Endothelial cell of hepatic sinusoid (primary cell): ENCODE measurements around the gene SLAMF1.
"Not testable (repeated sequence)": the region's sequence is repeated elsewhere in the genome, so short reads cannot be mapped to it uniquely, and the experiment has no call there.

Source experiments
- in situ Hi-C: cut with HindIII; loops from 2 replicates; pipeline ENCODE4 v1.10.0; 2017; ENCODE audit warnings: low sequenced_read_pairs

SLAMF1 gene

DNA sequence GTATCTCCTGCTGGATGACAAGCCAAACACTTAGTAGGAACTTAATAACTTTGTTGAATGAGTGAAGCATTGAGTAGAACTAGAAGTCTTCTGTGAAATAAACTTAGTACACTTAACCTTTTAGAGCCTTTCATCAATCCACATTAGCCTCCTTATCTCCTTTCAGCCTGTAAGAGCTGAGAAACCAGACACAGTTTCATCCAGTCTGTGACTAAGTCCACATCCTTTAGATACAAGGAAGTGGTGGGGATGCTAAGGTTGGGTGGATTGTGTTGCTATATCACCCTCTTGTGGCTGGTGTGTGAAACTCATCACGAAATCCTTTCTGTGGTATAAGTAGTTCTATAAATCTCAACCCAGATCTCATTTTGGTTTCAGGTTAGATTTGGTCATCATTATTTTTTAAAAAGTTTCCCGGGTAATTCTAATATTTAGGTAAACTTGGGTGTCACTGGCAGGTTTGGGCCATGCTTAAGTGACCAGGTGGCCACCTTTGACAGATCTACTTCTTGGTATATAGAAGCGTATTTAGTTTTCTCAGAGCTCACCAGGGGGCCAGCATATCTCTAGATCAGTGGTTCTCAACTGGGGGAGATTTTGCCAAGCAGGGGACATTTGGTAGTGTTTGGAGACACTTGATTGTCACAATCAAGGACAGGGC lies 39.7 kb downstream of the SLAMF1 start:
- in situ Hi-C loops: no loop called here

GRCh38 chr1:160606611-160607010 lies 40.2 kb downstream of the SLAMF1 start:
- in situ Hi-C loops: no loop called here

- in situ Hi-C loops: no loop called here
Measured at GRCh38 chr1:160605792-160606479, 40.9 kb downstream of the SLAMF1 start.

GRCh38 chr1:160605205-160605604 lies 41.6 kb downstream of the SLAMF1 start:
- in situ Hi-C loops: no loop called here

DNA sequence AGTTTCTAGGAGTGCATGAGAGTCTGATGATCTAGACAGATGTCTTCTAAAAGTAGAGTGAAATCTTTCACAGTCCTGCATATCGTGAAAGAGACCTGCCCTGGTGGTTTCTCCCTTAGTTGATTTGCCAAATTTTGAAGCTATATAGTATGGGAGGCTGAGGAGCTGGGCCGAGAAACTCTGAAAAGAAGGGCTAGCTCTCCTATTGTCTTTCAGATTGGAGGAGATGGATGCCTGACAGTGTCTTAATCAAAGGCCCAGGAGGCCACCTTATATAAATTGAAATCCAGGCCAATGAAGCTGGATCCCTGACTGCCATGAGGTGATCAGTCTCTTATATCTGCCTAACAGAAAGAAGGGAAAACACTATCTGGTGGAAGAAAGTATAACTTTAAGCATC lies 49.1 kb downstream of the SLAMF1 start:
- in situ Hi-C loops: no loop called here

- in situ Hi-C loops: no loop called here
Measured at GRCh38 chr1:160597051-160597450, 49.8 kb downstream of the SLAMF1 start.

- in situ Hi-C loops: no loop called here
Measured at GRCh38 chr1:160590488-160590887, 56.4 kb downstream of the SLAMF1 start.

GRCh38 chr1:160588468-160588867 lies 58.4 kb downstream of the SLAMF1 start:
- in situ Hi-C loops: no loop called here

DNA sequence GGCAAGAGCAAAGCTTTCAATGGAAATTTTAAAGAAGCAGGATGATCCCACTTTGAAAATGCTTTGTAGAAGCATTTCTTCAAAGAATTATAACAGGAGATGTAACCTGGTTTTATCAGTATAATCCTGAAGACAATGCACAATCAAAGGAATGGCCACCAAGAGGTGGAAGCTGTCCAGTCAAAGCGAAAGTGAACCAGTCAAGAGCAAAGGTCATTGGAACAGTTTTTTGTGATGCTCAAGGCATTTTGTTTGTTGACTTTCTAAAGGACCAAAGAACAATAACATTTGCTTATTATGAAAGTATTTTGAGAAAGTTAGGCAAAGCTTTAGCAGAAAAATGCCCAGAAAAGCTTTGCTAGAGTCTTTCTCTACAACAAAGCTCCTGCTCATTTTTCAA lies 62.1 kb downstream of the SLAMF1 start:
- in situ Hi-C loops: no loop called here

DNA sequence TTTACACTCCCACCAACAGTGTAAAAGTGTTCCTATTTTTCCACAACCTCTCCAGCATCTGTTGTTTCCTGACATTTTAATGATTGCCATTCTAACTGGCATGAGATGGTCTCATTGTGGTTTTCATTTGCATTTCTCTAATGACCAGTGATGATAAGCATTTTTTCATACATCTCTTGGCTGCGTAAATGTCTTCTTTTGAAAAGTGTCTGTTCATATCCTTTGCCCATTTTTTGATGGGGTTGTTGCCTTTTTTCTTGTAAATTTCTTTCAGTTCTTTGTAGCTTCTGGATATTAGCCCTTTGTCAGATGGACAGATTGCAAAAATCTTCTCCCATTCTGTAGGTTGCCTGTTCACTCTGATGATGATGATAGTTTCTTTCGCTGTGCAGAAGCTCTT lies 63.9 kb downstream of the SLAMF1 start:
- in situ Hi-C loops: not testable (repeated sequence)

DNA sequence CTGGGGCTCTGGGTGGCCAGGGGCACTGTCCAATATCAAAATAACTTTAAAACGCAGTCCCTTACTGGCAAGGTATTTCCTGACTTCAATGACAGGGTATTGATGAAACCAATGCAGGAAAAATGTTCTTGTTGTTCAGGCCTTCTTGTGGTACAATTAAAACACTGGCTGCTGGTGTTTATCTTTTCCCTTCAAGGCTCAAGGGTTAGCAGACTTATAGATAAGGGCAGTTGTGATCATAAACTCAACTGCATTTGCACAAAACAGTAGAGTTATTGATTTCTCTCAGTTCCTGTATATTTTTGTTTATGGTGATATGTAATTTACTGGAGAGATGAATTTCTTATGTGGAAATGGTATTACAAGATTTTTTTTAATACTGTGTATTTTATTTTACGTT lies 64.9 kb downstream of the SLAMF1 start:
- in situ Hi-C loops: no loop called here

DNA sequence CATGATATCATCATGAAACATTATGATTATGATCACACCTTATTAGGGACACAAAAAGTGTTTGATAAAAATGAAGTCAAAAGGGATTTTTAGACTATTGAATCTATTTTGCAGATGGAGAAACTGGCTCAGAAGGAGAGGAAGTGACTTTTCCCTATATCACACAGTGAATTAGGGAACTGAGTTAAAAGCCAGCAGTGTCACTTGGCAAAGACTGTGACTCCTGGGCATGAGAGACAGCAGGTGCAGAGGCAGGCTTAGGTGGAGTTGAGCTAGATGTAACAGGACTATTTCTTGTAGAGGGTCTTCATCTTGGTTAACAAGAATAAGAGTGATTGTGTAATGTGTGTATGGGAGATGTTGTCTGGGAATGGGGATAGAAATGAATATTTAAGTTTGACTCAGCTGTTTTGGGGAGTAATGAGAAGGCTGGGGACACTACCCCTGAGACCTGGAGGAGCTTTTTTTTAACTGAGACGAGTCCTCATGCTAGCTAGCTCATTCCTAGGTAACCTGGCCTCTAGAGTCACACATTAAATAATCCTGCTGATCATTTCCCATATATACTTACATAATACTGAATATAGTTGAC lies 66.5 kb downstream of the SLAMF1 start:
- in situ Hi-C loops: no loop called here

- in situ Hi-C loops: no loop called here
Measured at GRCh38 chr1:160579216-160579701, 67.6 kb downstream of the SLAMF1 start, which contains the start of gene CD84. Gene CD84, minus strand, starts transcription at chr1:160579496. Its CDS starts 59 bp downstream, at chr1:160579437.

DNA sequence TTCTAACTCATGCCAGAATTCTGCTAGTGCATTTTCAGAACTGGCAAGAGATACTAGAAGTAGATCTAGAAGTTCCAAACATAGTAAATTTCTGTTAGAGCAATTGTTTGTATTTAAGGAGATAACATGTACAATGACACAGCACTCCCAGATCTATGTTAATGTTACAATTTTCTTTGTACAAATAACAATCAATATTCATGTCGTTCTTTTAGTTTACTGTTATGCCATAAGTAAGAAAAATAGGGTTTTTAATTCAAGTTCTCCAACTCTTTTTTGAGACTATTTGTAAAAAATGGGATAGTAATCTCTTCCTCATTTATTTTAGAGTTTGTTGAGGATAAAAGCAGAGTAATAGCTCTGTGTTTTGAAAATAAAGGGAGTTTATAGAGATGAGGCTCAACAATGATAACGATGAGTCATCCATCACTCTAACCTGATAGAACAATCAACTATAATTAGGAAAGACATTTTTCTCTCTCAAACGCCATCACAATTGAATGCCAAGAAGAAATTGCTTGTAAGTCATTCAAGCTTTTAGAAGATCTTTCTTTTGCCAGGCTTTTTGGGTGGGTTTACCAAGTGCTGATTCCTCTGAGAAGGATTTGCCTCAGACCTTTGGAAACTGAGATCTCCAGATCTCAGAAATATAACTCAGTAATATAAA lies 68.2 kb downstream of the SLAMF1 start:
- in situ Hi-C loops: no loop called here

DNA sequence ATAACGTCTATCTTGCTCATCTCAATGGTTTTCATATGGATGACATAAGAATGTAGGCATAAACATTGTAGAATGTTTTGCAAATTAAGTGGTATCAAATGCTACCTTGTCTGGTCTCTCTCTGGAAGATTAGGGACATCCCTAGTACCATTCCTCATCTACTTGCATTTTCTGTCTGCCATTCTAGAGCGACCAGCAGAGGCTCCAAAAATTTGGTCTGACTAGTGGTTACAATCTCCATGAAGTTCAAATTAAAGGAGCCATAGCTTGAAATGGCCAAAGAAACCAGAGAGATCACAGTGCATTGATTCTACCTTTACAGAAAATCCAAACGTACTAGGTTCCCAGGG lies 68.7 kb downstream of the SLAMF1 start:
- in situ Hi-C loops: no loop called here

GRCh38 chr1:160577671-160578070 lies 69.2 kb downstream of the SLAMF1 start:
- in situ Hi-C loops: no loop called here

DNA sequence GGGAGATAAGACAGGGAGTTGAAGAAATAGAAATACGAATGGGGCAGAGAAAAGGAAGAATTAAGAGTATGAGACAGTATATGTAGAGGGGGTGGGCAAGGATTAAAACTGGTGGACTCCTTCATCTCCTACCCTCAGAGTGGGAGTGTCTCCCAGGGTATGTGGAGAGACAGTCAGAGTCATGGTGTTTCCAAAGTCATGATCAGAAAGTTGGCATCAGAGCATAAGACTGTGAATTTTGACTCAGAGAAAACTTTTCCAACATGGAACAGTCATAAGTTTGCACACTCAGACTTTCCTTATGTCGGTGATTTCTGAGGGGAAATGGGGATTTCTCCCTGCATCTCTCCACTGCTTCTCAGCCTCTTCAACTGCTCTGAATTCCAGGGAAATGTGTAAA lies 70.0 kb downstream of the SLAMF1 start:
- in situ Hi-C loops: no loop called here

DNA sequence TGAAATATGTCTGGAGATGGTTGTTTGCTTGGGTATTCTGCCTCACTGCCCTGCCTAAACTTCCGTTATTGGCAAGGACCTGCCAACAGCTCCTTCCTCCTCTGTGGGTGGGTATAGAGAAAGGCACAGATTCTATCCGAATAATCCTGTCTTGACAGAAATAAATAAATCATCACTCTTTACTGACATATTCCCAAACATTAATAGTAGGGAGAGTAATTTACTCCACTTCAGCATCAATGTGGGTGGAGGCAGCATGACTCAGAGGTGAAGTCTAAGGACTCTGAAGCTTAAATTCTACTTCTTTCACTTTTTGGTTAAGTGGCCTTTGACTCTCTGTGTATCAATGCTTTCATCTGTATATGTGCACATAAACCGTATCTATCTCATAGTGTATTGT lies 70.5 kb downstream of the SLAMF1 start:
- in situ Hi-C loops: no loop called here

DNA sequence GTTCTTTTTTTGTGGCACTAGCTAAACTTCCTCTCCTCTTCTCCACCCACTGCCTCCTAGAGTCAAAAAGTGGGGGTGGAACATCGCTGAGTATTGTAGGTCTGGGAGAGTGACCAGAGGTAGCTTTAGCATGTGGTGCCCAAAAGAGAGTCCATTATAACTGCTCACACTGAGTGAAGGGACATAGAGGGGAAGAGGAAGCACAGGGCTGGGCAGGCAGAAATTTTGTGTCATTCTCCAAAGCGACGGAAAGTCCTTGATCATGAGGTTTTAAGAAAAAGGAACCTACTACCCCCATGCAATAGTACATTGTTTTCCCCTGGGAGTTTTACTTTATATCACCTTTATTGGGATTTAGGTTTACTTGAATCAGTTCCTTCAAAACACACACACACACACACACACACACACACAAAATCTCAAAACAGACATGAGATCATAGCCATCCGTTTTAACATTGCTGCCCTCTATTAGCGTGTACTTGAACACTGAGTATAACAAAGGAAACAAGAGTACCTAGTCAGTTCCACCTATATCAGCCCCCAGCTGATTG lies 71.7 kb downstream of the SLAMF1 start:
- in situ Hi-C loops: no loop called here

DNA sequence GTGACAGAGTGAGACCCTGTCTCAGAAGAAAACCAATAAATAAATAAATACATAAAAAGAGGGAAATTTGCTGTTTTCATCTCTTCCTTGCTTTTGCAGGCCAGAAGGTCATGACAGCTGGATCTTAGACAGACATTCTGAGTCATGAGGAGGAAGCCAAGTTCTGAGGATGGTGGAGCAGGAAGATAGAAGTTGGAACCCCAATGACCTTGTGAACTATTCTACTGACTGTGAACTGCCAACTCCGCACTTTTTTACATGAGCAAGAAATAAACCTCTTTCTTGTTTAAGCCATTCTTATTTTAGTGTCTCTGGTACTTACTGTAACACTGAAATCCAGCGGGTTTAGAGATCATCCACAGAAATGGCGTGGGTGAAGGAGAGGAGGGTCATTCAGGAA lies 76.0 kb downstream of the SLAMF1 start:
- in situ Hi-C loops: no loop called here

DNA sequence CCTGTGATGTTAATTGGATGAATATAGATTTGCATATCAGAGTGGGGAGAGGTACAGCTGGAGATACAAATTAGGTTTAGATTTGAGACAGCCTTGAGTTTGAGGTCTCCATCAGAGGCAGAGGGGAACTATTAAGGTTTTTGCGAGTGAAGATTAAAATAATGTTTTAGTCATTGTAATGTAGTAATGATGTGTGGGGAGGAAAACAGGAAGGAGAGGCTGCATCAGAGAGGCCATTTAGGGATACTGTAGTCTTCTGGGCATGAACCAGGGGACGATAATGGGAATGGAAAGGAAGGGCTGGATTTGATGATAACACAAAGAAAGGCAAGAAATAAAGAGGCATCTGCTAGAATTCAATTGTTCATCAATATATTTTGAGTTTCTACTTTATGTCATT lies 77.0 kb downstream of the SLAMF1 start:
- in situ Hi-C loops: no loop called here
